ENCODE data around the gene MTMR2. TPM values are rescaled to one million over a fixed set of nuclear protein-coding genes. Genes with fewer than 3 reads are reported as not detected.

The MTMR2 gene
- total and polyA plus RNA-seq, 10 donors, result 5.7 to 32.7 (median 21.5) TPM

DNA sequence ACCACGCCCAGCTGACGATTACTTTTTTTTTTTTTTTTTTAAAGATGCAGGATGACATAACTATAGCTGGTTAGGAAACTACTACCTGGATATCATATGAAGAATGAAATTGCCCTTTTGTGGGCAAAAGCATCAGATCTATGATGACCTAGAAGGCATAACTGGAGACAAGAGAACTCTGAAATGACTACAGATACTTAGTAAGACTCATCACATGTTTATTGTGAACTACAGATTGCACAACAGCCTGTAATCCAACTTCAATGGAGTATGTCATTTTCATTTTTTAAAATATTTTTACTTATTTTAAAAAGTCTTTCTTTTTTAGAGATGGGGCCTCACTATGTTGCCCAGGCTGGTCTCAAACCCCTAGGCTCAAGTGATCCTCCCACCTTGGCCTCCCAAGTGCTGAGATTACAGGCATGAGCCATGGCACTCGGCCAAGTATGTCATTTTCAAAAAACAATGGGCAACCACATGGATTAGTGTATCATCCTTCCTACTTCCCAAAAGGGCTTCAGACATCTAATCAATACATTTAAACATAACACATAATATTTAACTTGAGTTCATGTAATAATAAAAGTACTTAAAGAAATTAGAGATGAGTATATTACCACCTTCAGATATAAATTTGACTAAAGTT, 3.3 kb downstream of the MTMR2 start:
- peaks cover 10 to 51% (median 37%) of the 10 kb centered on the region in 6 donors for H3K4me1 ChIP-seq
- DNase-seq, result no peak
- intact Hi-C loops (cut with DNase I; ENCODE audit: low total_unique reads), result no loop called here
- no peak overlapping the region for H3K27ac ChIP-seq
- no peaks in the 10 kb centered on the region for H3K9me3 ChIP-seq
- no peaks in the 10 kb centered on the region for H3K27me3 ChIP-seq (replicated peaks in 1 of 7)
- WGBS, 5 donors, result 94 to 98% (median 96%) methylated on average over 3 of the region's 3 CpGs
- no peaks in the 10 kb centered on the region for H3K36me3 ChIP-seq
- H3K4me3 ChIP-seq, result no peak overlapping the region
- TF ChIP-seq CTCF (IDR thresholded peaks at IDR 0.05 in 8 of 11, conservative IDR thresholded peaks at IDR 0.05 in 3 of 11) (no peak), POLR2A (IDR thresholded peaks at IDR 0.05) (no peak), POLR2AphosphoS5 (IDR thresholded peaks at IDR 0.05) (no peak)

DNA sequence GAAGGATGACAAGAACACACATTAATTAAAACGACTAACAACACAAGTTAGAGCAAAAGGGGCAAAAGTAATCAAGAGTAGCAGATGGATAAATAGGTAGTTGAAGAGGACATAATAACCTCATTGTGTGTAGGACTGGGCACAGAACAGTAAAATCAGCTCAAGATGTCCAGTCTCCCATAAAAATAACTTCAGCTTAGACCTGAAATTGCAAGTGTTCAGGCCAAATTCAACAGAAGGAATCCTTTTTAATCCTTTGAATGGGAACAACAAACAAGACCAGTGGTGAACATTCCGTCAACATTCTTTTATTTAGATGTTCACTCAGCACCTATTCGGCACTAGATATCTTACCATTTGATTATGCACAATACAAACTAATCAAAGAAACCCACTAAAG, 4.4 kb downstream of the MTMR2 start:
- intact Hi-C loops (cut with DNase I; ENCODE audit: low total_unique reads), result no loop called here
- H3K9me3 ChIP-seq, result no peaks in the 10 kb centered on the region
- WGBS, 5 donors, result 91 to 98% (median 93%) methylated on average over 3 of the region's 3 CpGs
- no peaks in the 10 kb centered on the region for H3K36me3 ChIP-seq
- H3K4me1 ChIP-seq, result peaks cover 10 to 45% (median 32%) of the 10 kb centered on the region in 6 donors
- DNase-seq, result no peak
- no peak overlapping the region for H3K4me3 ChIP-seq
- H3K27ac ChIP-seq, result no peak overlapping the region
- H3K27me3 ChIP-seq (replicated peaks in 1 of 7), result no peaks in the 10 kb centered on the region
- TF ChIP-seq CTCF (IDR thresholded peaks at IDR 0.05 in 8 of 11, conservative IDR thresholded peaks at IDR 0.05 in 3 of 11), result no peak
- TF ChIP-seq POLR2A (IDR thresholded peaks at IDR 0.05), result no peak
- TF ChIP-seq POLR2AphosphoS5 (IDR thresholded peaks at IDR 0.05), result no peak

- Histone ChIP-seq H3K36me3 (no peaks in the 10 kb centered on the region), H3K27ac (no peak overlapping the region), H3K27me3 (replicated peaks in 1 of 7) (no peaks in the 10 kb centered on the region), H3K4me1 (peaks cover 10 to 46% (median 32%) of the 10 kb centered on the region in 6 donors), H3K4me3 (no peak overlapping the region), H3K9me3 (no peaks in the 10 kb centered on the region)
- intact Hi-C loops (cut with DNase I; ENCODE audit: low total_unique reads), result no loop called here
- no peak for TF ChIP-seq POLR2A (IDR thresholded peaks at IDR 0.05)
- no peak for TF ChIP-seq POLR2AphosphoS5 (IDR thresholded peaks at IDR 0.05)
- no peak for TF ChIP-seq CTCF (IDR thresholded peaks at IDR 0.05 in 8 of 11, conservative IDR thresholded peaks at IDR 0.05 in 3 of 11)
- WGBS, 5 donors, result 88 to 96% (median 89%) methylated on average over 3 of the region's 3 CpGs
- DNase-seq, result no peak
Observed at GRCh38 chr11:95918720-95919119, 5.2 kb downstream of the MTMR2 start.

GRCh38 chr11:95918056-95918455, 5.9 kb downstream of the MTMR2 start:
- intact Hi-C loops (cut with DNase I; ENCODE audit: low total_unique reads), result no loop called here
- peaks cover 10 to 41% (median 29%) of the 10 kb centered on the region in 6 donors for H3K4me1 ChIP-seq
- 78 to 91% (median 82%) methylated on average over 2 of the region's 2 CpGs for WGBS, 5 donors
- H3K27ac ChIP-seq, result peak overlapping the region in 3 of 8 donors; percentile 5 to 68 (median 41)
- no peaks in the 10 kb centered on the region for H3K27me3 ChIP-seq (replicated peaks in 1 of 7)
- no peak for DNase-seq
- H3K4me3 ChIP-seq, result no peak overlapping the region
- TF ChIP-seq CTCF (IDR thresholded peaks at IDR 0.05 in 8 of 11, conservative IDR thresholded peaks at IDR 0.05 in 3 of 11) (no peak), POLR2AphosphoS5 (IDR thresholded peaks at IDR 0.05) (no peak), POLR2A (IDR thresholded peaks at IDR 0.05) (no peak)
- H3K9me3 ChIP-seq, result no peaks in the 10 kb centered on the region
- H3K36me3 ChIP-seq, result no peaks in the 10 kb centered on the region
